ENCODE data around the gene S100A12.

GRCh38 chr1:153371231-153371630 lies 4.2 kb downstream of the S100A12 start:
- TF ChIP-seq CTCF (IDR thresholded peaks at IDR 0.05; ENCODE audit: insufficient read depth, low read length, poor library complexity, severe bottlenecking) (no peak), EZH2phosphoT487 (conservative IDR thresholded peaks at IDR 0.05; ENCODE audit: low read length) (no peak)

All from SU-DHL-6 (cell line).